Esophagus squamous epithelium (tissue), 4 donors: Measurements from ENCODE around the gene ID3.

ENCODE experiments used
- CTCF ChIP-seq, 6 experiments: fragments of 450-650 bp in 4 of 6; fragments of 200-600 bp in 2 of 6; sonication (generic) in 2 of 6; IDR thresholded peaks; one replicate each; pipeline ENCODE4 v1.5.1; 2016 to 2019; ENCODE audit warnings: antibody characterized with exemption in 6 of 6, mild to moderate bottlenecking in 4 of 6, moderate library complexity in 4 of 6
- POLR2A ChIP-seq, 4 donors: fragments of 450-650 bp; IDR thresholded peaks; one replicate each; pipeline ENCODE4 v1.6.1; 2017; ENCODE audit warnings: antibody characterized with exemption in 4 of 4, mild to moderate bottlenecking in 4 of 4, moderate library complexity in 3 of 4

DNA sequence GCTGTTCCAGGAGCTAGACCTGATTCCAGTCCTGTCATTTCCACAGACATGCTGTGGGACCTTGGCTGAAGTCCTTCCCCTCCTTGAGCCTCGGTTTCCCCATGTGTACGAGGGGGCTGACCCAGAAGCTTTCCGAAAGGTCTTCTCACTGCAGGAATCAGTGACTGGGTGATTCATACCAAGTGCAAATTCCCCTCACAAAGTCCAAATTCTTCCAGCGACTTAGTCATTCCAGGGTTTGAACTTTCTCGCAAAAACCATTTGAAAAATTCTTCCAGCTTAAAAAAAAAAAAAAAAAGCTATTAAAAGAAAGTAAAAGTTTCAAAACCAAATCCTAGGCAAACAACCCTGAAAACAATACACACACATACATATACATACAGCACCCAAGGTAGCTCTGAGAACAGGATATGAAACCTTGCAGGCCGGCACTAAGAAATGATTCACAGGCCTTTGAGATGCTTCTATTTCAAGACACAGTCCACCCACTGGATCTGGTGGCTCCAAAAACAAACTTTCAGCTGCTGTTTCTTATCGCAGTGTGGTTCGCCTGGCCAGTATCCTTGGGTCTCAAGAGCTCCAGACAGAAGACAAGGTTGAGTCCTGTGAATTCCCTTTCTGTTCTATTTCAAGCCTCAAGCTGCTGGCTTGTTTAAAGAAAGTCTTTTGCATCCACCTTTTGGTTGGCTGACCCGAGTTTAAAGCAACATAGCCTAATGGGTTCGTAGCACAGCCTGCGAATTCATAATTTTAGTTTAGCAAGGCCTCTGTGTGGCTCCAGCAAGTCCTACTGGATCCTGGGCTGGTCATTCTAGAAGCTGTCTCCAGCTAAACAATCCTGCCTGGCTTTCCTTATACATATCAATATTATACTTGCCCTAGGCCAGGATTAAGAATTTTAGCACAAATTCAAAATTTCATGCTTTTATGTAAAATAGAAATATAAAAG is 18.0 kb upstream of the ID3 start:
- no peak for TF ChIP-seq POLR2A (IDR thresholded peaks at IDR 0.05)
- TF ChIP-seq CTCF (IDR thresholded peaks at IDR 0.05): no peak
